NCI-H82 treated with DMSO at 0.1 percent for 48 hours (cell line): ENCODE measurements around the gene RAB26.
A peak's percentile ranks its signal among the peaks of the same experiment; 100 is the strongest.

Source experiments
- DNase-seq: peaks from one replicate; lab custom pipeline; 2025; ENCODE audit not compliant: unreplicated experiment; lab: John Stamatoyannopoulos, UW

Gene RAB26

GRCh38 chr16:2142942-2143877, 5.2 kb upstream of the RAB26 start:
- DNase-seq: no peak

DNA sequence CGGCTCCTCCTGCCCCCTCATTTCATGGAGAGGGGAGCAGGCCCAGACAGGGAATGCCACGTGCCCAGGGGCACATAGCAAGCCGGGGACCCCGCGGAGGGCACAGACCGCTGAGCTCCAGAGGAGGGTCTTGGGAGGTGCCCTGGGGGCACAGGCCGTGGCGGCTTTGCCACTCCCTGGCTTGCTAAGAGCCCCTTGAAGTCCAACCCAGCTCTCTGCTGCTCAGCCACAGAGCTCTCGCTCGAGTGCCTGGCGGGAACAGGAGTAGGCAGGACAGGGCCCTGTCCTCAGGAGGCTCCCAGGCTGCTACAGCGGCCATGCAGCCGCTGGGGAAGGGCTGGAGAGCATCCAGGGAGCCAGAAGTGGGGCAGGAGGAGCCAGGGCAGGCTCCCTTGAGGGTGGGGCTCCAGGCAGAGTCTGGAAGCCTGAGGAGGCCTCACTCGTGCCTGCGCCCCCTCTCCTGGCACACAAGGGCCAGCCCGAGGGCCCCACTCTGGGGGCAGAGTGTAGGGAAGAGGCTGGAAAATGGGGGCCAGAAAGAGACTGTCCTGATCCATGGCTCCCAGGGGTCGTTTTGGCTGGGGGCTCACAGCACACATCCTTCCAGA, 4.4 kb upstream of the RAB26 start:
- no peak for DNase-seq

- no peak for DNase-seq
Measured at GRCh38 chr16:2145843-2146242, 2.6 kb upstream of the RAB26 start.

DNA sequence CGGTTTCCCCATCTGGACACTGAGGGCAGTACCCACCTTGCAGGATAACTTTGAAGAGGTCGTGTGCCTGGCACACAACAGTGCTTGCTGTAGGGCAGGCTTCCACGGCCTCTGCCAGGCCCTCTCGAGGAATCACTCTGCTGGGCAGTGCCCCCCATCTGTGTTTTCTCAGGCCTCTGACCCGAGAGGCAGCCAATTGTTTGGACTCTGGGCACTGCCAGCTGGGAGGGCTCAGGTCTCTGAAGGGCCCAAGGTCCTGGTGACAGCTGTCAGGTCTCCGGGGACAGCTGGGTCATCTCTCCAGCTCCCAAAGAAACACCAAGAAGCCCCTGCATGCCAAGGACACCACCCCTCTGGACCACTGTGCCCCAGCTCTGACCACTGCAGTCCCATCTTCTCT, 1.0 kb upstream of the RAB26 start:
- no peak for DNase-seq

GRCh38 chr16:2148714-2149629, 547 bp downstream of the RAB26 start:
- DNase-seq: no peak

DNA sequence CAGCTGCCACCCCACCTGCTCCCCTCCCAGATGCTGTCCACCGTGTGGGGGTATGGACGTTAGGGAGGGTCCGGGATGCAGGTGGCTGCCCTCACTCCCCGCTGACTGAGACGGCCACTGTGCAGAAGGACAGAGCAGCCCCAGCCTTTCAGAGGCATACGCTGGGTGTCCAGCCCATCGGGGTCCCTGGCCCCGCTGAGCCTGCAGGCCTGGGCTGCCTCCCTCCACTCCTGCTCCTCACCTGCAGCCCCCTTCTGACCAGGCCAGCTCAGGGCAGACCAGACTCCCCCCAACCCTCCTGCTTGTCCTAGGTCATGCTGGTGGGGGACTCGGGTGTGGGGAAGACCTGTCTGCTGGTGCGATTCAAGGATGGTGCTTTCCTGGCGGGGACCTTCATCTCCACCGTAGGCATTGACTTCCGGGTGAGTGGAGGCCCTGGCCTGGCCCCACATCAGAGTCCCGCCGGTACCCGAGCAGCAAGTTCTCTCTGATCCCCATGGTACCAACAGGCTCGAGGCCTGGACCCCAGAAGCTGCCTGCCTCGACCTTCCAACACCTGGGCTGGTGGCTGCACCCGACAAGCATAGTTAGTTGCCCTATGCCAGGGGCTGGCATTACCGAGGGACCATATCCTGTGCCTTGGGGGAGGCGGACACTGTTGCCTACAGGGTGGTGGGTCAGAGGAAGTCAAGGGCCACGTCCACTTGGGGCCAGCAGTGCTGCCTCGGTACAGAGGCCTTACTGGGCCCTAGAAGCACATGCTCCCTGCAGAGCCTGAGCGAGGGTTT, 1.4 kb downstream of the RAB26 start:
- DNase-seq: no peak

GRCh38 chr16:2150418-2151187, 2.2 kb downstream of the RAB26 start:
- peak; percentile 91 for DNase-seq

GRCh38 chr16:2151188-2152091, 3.0 kb downstream of the RAB26 start:
- peak; percentile 74 for DNase-seq

- DNase-seq: no peak
Measured at GRCh38 chr16:2152695-2153506, 4.5 kb downstream of the RAB26 start.

DNA sequence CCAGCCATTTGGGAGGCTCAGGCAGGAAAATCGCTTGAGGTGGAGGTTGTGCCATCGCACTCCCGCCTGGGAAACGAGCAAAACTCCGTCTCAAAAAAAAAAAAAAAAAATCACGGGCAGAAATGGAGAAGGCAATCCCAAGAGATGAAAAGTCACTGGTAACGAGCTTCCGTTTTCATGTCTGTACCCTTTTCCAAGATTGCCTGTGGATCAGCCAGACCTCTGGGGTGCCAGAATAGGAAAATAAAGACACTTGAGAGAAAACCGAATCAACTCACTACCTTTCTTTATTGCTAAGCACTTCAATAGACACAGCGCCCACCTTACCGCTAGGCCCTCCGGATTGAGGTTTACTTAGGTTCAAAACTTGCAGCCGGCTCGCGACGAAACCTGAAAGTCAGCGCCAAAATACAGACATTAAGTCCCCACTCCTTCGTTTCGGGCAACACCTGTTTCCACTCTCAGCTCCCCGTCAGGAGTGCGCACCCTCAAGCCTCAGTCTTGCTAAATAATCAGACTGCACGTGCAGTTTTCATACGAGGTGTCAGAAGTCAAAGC, 6.2 kb downstream of the RAB26 start:
- DNase-seq: no peak

DNA sequence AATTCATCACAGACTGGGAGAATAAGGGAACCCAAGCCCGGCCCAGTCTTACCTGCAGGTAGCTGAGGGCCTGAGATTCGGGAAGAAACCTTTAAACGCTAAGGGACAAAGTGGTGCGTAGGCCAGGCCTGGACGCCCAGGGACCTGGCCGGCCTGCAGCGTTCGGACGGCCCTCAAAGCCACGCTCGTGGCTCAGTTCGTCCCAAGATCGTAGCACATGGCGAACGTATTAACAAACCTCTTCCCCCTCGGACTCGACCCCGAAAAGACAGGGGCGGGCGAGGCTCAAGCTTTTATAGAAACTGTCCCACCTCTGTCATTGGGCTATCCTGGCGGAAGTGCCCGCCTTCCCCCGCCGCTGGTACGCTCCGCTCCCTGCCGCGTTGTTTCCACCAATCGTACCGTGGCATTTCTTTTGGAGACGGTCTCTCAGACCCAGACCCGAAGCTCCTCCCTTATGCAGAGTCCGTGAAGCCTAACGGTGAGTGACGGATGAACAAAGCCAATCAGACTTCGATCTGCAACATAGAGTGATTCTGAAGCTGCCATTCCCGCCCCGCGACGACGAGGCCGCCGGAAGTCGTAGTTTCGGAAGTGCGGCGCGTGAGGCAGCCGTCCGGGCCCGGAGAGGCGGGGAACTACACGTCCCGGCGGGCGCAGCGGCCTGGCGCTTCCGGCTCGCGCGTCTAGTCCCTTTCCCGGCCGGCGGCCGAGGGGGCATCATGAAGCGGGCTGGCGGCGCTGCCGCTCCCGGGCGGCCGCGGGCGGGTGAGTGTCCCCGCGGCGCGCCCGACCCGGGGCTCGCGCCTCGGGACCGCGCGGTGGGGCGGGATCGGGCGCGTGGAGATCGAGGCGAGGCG, 6.9 kb downstream of the RAB26 start, which contains the start of gene TRAF7:
Gene TRAF7, plus strand, starts transcription at position 692 of the 860 bp plus-strand sequence. CDS start 8,139 bp downstream, outside the sequence.
- peak; percentile 99 for DNase-seq

GRCh38 chr16:2155977-2156848, 7.8 kb downstream of the RAB26 start:
- no peak for DNase-seq

GRCh38 chr16:2156849-2157224, 8.4 kb downstream of the RAB26 start:
- DNase-seq: no peak

DNA sequence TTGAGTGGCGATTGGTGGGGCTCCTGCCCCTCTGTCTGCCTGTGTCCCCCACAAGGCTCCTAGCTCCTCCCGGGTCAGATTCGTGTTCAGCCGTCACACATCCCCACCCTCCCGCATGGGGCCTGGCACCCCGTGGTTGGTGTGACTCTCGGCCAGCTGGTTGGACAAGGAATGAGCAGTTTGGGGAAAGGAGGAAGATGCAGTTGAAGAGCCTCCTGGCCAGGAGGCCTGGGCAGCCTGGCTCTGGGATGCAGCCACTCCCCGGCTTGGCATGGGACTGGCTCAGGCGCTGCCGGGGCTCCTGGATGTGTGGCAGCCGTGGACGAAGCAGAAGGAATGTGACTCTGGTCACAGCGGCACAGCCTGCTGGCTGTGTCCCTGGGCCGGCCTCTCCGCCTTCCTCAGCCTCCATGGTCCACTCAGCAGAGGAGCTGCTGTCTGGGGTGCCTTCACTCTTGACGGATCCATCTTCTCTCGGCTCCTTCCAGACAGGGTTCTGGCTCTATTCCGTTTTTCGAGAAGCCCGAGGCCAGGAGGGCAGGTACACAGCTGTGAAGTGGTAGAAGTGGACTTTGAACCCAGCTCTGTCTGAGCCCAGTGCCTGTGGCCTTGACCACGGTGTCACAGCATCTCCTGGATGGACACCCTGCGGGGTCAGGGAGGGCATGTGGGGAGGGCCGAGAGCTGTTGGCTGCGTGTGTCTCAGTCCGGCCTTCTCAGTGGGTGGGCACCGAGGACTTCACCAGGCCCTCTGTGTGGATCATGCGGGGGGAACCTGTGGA, 9.2 kb downstream of the RAB26 start:
- DNase-seq: no peak

- no peak for DNase-seq
Measured at GRCh38 chr16:2158262-2158638, 9.8 kb downstream of the RAB26 start.
